Activated CD8-positive, alpha-beta memory T cell treated with anti-CD3 and anti-CD28 coated beads for 36 hours (primary cell): ENCODE data around the gene PTPN14. TPM values are rescaled to one million over a fixed set of nuclear protein-coding genes. Genes with fewer than 3 reads are reported as not detected.

Experiments used
- CTCF ChIA-PET: fragments of 350-600 bp; sonication (Branson Sonifier 250); formaldehyde crosslinking; loops from one replicate; lab custom pipeline; 2021; ENCODE audit warnings: antibody characterized with exemption; lab: Charles Lee
- POLR2A ChIA-PET: fragments of 350-600 bp; sonication (Branson Sonifier 250); formaldehyde crosslinking; loops from one replicate; lab custom pipeline; 2021; ENCODE audit warnings: antibody characterized with exemption; lab: Charles Lee
- total RNA-seq, 2 experiments: library from RNA; stranded (reverse); gene quantifications; one replicate each; pipeline ENCODE4 v1.2.3, GENCODE V29; 2021

PTPN14 gene
- total RNA-seq, 2 experiments from 2014 or later: 0.93 to 2.0 TPM

GRCh38 chr1:214318356-214318755 is 233.0 kb downstream of the PTPN14 start:
- ChIA-PET CTCF (interaction anchor here (1.4 to 1.5 kb wide), 3 partner anchors 10 to 57 kb away, joined by 3 to 5 read pairs (median 4); no protein-coding TSS in a partner anchor), POLR2A (no interaction called here)

- ChIA-PET CTCF (interaction anchor here (1.4 kb wide), 1 partner anchor 57 kb away, joined by 5 read pairs; no protein-coding TSS in a partner anchor), POLR2A (no interaction called here)
Measured at GRCh38 chr1:214317734-214318133, 233.7 kb downstream of the PTPN14 start.

- POLR2A ChIA-PET: no interaction called here
- CTCF ChIA-PET: interaction anchor here (0.7 to 0.8 kb wide), 2 partner anchors 15 to 56 kb away, joined by 3 read pairs; no protein-coding TSS in a partner anchor
Measured at GRCh38 chr1:214317300-214317699, 234.1 kb downstream of the PTPN14 start.

- ChIA-PET POLR2A (no interaction called here), CTCF (interaction anchor here (0.7 to 0.8 kb wide), 2 partner anchors 16 to 55 kb away, joined by 3 read pairs; no protein-coding TSS in a partner anchor)
Measured at GRCh38 chr1:214316593-214316992, 234.8 kb downstream of the PTPN14 start.

GRCh38 chr1:214314178-214314843 is 237.1 kb downstream of the PTPN14 start:
- POLR2A ChIA-PET: no interaction called here

GRCh38 chr1:214312530-214313051 is 238.8 kb downstream of the PTPN14 start:
- POLR2A ChIA-PET: no interaction called here

More at GRCh38 chr1:214314178-214314843, 237.1 kb downstream of the PTPN14 start:
- CTCF ChIA-PET: no interaction called here

GRCh38 chr1:214310777-214311690 is 240.4 kb downstream of the PTPN14 start:
- ChIA-PET POLR2A (no interaction called here), CTCF (interaction anchor here (1.3 to 2.0 kb wide), 2 partner anchors 18 to 49 kb away, joined by 3 to 4 read pairs; no protein-coding TSS in a partner anchor)

More at GRCh38 chr1:214312530-214313051, 238.8 kb downstream of the PTPN14 start:
- CTCF ChIA-PET: interaction anchor here (1.3 to 2.0 kb wide), 2 partner anchors 51 kb away, joined by 3 to 4 read pairs; no protein-coding TSS in a partner anchor

GRCh38 chr1:214310010-214310409 is 241.4 kb downstream of the PTPN14 start:
- POLR2A ChIA-PET: no interaction called here
- CTCF ChIA-PET: no interaction called here

GRCh38 chr1:214306269-214306668 is 245.1 kb downstream of the PTPN14 start:
- ChIA-PET CTCF (interaction anchor here (1.1 kb wide), 1 partner anchor 26 kb away, joined by 3 read pairs; no protein-coding TSS in a partner anchor), POLR2A (no interaction called here)

- ChIA-PET POLR2A (no interaction called here), CTCF (interaction anchor here (1.9 kb wide), 1 partner anchor 44 kb away, joined by 8 read pairs; no protein-coding TSS in a partner anchor)
Measured at GRCh38 chr1:214305164-214305751, 246.1 kb downstream of the PTPN14 start.

- CTCF ChIA-PET: interaction anchor here (1.6 to 1.9 kb wide), 2 partner anchors 30 to 42 kb away, joined by 4 to 8 read pairs; no protein-coding TSS in a partner anchor
- POLR2A ChIA-PET: no interaction called here
Measured at GRCh38 chr1:214303141-214303930, 248.1 kb downstream of the PTPN14 start.

GRCh38 chr1:214301526-214301925 is 249.9 kb downstream of the PTPN14 start:
- ChIA-PET CTCF (interaction anchor here (0.6 to 1.6 kb wide), 2 partner anchors 31 to 58 kb away, joined by 4 read pairs; no protein-coding TSS in a partner anchor), POLR2A (no interaction called here)

GRCh38 chr1:214300149-214300780 is 251.1 kb downstream of the PTPN14 start:
- ChIA-PET CTCF (no interaction called here), POLR2A (interaction anchor here (0.6 kb wide), 1 partner anchor 326 kb away, joined by 3 read pairs; no protein-coding TSS in a partner anchor)

Other genes starting within 250 kb of the PTPN14 start
- 10 to 100 TPM; 49.5 to 52.8 TPM for gene CENPF, start 51.6 kb upstream of the PTPN14 start, total RNA-seq